Activated CD4-positive, alpha-beta T cell treated with anti-CD3 and anti-CD28 coated beads, Interleukin-2, amount 50 U/mL, for 1 hour (primary cell): ENCODE measurements around the gene DOCK9.

Experiments used
- DNase-seq: peaks from one replicate; pipeline ENCODE4 v3.0.0-alpha.2; 2020

DOCK9 gene

DNA sequence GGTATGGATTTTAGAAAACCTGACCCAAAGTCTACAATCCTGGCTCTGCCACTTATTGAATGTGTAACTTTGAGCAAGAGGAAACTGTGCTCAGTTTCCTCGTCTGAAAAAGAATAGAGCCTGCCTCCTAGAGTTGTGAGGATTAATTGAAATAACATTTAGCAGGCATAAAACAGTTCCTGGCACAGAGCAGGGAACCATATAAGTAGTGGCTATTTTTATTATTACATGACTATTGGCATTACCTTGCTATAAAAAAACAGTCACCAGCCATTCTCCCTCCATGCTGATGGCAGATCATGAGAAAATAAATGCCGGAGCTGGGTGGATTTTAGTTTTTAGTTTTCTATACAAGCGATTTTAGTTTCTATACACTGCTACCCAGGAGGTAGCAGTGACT, 5.8 kb downstream of the DOCK9 start:
- DNase-seq = no peak

DNA sequence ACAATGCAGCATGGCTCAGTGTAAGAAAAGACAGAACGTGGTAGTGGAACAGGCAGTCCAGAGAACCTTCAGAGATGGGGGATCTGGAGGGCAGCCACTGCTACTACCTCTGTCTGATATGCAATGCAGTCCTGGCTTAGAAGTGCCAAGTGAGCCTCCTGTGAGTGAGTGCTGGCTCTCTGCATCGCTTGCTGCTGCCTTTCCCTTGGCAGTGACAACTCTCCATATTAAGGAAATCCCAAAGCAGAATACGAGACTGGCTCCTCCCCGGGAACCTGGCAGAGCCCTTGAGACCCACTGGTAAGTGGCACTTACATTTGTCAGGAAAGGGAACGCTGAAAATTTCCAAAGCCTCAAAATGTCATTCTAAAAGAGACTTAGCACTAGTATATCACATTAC, 7.5 kb downstream of the DOCK9 start:
- no peak for DNase-seq

DNA sequence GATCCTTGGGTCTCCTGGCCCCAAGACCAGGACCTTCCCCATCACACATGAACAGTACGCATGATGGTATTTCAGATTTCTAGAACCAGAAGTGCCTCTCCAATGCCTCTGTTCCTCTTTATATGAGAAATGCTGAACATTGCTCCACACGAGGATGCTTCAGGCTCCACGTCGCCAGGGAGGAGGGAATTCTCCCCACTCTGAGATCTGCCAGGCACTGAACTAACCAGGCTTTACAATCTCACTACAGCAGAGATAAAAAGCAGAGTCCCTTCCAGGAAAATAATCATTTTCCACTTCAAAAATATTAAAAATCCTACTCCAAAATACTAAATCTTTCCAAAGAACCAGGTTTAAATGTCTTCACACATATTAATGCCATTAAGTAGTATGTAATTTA, 10.4 kb downstream of the DOCK9 start:
- no peak for DNase-seq

DNA sequence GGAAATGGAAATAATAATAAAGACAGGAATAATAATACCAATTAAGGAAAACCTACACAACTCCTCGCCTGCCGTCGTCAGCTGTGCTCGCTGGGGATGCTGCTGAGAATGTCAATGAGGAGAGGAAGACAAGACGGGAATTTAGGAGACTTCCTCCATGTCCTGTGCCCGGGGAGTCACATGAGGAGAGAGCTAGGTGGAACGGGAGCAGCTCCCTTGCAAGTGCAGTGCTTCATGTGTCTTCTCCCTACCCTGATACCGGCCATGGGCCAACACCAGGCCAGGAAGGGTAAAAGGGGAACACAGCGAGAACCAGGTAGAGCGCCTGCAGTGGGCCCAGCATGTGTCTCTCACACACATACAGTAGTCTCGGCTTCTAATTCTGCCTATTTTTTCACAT, 11.8 kb downstream of the DOCK9 start:
- DNase-seq = no peak

DNA sequence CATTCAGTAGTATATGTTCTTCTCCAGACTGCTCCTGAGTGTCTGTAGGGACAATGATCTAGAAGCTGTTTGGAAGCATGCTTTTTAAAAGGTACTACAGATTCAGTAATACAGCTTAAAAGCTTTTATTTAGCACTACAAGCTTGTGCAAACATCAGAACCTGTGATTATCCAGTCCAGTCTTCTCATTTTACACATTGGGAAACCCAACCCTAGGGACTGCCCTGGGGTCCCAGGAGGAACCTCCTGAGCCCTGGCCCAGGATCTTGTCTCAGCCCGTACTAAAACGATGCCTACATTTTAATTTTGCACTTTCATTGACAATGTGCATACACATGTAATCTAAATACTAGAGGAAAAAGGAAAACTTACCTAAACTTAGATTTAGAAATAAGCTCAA, 12.5 kb downstream of the DOCK9 start:
- no peak for DNase-seq

DNA sequence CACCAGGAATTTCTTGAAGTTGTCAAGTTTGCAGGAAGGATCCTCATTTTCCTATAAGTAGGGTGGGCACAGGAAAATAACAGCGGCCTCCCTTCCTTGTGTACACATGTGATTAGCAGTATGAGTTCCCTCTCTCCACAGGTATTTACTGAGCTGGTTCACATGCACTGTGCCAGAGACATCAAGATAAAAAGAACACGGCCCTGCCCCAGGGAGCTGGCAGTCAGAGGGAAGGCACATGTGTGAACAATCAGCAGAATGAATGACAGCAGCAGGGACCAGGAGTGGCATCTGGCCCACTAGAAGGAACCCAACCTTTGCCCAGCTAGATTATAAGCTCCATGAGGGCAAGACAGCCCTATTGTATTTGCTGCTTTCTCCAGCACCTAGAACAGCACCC, 13.9 kb downstream of the DOCK9 start:
- no peak for DNase-seq

DNA sequence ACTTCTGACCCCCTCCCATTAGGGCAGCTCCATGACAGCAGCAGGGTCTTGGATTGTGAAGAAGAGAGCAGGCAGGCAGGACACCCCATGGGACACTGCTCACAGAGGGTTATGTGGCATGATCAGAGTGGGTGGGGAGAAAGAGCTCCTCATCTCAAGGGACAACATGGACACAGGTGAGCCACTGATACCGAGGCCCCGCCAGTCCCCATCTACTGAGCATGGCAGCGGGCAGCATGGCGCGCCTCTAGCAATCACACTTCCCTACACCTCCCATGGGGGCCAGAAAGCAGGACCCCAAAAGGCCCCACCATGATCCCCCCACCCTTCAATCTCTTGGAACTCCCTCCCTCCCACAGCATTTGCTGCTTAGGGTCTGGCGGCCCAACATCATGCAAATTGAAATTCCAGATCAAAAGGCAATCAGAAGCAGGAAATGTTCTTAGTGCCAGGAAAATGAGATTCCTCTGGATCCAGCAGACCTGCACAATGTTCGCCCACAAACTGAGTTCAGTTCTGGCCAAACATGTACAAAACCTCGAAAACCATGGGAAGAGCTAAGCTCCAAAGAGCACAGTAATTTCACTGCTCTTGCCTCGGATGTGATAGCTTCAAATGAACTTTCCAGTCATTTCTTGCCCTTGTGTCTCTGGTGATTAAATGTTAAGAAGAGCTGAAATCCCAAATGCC, 14.8 kb downstream of the DOCK9 start:
- DNase-seq = no peak

DNA sequence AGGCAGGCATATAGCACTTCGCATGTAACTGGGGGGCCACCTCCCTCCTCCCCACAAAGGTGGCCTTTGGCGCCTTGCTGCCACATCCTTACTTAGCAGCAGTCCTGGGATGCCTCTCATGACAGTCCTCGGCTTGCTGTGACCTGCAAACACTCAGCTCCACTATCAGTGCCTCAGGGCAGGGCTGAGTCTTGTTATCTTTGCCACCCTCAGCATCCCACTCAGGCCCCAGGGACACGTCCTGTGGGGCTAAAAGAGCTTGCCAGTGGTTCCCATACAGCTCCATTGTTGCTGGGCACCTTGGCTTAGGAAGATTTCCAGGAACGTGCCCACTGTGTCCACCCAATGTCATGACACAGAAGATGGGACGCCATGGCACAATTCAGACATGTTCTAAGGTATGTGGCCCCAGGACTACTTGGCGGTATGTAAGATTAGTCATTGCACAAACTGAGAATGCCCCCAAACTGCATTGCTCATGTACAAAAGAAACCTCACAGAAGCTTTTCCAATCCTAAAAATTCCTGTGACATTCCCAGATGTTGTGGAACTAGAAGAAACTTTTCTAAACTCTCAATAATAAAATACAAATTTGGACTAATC, 16.3 kb downstream of the DOCK9 start:
- no peak for DNase-seq

DNA sequence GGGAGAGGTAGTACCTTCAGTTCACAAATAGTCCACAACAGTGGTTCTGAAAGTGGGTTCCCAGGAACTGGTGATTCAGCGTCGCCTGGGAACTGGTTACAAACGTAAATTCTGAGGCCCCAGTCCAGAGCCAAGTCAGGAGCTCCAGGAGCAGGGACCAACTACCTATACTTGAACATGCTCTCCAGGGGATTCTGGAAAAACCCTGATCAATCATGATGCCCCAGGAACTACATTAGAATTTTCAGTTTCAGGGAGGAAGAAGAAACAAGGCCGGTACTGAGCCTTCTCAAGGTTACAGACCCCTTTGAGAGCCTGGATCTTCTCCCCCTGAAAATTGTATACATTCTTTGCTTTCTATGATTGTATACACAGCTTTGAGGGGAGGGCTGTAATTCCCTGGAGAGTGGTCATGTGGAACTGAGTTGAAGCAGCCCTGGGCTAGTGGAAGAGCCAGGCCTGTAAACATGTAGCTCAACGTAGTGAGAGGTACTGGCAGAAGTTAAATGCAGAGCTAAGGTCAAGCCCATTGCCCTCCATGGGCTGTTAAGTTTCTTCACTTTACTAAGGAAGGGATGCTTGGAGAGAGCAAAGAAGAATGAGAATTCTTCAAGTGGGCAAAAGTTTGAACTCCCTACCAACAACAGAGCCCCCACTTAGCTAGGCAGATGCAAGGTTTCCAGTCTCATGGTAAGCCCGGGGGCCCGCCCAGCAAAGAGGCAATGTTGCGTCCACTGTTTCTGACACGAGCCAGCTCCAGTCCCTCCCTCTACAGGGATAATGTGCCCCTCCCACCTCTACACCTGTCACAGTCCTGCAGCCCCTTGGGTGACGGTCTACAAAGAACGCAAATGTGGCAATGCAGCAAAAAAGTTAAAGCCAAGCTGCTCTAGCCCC, 17.0 kb downstream of the DOCK9 start:
- DNase-seq = no peak

DNA sequence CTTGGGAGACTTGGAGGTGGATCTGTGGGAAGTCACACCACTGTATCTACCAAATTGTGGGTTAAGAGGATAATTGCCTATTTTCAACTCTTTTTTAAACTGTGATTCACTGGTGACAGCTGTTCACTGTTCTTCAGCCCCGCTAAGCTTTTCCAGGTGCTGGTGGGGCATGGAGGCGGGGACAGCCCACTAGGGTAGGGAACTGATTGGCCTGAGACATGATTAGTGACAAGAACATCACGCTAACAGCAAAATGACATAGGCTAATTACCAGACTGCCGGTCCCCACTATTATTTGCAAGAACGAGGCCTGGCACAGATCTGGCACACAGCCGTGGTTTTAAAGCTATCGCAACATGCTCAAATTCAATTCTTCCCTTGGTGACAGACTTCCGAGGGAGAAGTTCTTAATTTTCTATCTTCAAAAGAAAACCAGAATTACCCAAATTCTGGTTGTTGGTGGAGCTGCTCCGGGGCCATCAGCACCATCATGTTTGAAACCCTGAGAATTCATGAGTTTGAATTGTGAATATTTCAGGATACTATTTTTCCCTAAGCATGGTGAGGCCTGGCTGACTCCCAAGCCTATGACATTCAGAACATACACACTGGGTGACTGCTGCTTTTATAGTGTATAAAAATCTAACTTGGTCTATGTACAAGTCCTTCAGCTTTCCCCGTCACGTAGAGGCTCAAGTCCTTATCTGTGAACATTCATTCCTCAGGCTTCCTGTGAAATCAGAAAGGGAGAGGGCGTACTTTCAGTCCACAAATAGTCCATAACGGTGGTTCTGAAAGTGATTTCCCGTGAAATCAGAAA, 17.9 kb downstream of the DOCK9 start:
- DNase-seq = no peak

DNA sequence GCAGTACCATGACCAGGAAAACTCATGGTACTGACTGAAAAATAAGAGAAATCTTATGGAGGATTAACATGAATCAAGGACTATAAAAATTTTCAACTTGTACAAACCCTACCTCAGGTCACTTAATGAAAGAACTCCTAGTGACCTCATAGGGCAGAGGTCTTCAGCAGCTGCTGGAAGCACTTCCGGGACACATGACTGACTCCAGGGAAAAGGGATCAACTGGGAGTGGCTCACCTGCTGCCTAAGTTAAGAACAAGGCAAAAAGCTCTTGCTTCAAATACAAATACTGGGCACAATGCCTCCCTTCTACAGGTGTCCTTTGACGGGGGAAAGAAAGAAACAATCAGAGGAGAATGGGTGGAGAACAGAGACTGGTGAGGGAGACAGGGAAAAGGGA, 18.6 kb downstream of the DOCK9 start:
- DNase-seq = no peak

DNA sequence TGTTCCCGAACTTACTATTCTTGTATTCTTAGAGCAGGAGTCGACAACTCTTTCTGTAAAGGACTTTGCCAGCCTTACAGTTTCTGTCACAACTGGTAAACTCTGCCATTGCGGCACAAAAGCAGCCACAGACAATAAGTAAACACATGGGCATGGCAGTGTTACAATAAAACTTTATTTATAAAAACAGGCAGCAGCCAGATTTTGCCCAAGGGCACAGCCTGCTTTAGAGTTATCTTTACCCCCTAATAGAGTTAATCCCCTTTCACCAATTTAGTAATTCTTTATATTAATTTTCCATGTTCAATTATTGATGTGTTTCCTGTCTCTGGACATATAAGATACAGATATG, 19.4 kb downstream of the DOCK9 start:
- DNase-seq = no peak

DNA sequence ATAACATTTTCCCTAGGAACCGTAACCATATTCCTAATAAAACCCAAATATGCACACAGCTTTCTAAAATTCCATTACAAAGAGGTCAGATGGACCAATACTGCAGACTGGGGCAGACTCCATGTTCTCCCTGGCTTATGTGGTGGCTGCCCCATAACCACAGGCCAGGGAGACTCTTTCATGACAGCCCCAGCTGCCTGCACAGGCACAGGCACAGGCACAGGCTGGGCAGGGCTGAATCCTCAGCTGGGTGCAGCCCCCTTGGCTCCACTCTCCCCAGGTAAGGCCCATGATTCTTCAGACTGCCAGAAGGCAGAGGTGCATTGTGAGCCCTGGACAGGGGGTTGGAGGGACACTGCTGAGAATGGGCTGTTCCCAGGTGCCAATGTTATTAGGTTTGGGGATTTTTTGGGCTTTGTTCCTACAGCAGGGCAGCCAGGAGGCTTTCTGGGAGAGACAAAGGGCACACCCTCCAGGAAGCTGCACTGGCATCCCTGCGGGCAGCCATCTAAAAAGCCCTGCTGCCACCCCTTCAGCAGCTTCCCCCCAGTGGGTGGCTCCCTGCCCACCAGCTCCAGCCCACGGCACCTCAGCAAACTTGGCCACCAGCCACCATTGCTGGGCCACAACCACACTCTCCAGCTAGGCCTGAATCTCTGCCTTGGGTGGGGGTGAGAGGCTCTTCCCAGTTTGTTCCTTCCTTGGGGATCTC, 20.0 kb downstream of the DOCK9 start:
- no peak for DNase-seq

DNA sequence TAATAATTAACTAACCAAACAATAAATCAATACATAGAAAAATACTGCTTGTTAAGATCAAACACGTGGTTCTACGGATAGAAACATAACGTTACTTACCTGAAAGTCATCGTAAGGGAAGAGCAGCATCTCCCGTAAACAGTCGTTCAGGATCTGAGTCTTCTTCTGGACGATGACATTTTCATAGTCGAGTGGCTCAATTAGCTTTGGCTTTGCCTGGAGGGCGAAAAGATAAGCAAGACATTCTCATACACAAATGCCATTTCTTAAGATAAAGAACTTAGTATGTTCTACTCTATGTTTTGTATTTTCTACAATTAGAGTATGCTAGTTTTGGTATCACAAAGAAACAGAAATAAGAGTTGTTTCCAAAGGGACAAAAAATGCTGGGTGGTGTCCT, 22.5 kb downstream of the DOCK9 start:
- DNase-seq = no peak

DNA sequence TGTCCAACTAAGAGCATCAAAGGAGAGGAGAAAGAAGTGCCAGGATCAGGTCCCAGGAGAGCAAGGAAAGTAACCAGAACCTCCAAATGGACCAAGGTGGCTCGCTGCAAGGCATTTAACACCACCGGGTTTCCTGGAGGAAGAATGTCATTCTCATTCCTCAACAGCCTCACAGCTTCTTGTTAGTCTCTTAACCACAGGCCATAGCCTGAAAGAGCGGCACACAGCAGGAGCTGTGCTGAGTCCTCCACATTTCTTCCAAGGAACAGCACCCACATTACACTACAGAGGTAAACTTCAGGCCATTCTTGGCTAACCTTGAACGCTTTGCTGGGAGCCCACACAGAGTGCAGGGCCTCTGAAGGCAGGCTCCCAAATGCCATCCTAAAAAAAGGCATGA, 23.6 kb downstream of the DOCK9 start:
- no peak for DNase-seq

DNA sequence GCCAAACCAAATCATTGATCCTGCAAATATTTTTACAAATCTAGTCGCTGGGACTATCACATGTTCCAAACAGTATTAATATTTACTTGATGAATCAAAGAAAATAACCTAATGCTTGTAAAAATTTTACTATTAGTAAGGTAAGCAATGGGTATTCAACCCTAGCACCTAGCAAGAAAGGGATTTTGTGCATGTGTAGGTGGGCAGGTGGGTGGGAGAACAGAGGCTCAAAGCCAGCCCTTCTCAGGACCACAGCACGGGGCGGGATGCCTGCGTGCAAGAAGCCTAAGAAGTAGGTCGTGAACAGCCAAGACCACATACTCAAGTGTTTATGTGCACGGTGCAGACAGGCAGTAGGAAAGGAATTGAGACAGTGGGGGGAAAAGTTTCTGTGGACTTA, 26.6 kb downstream of the DOCK9 start:
- no peak for DNase-seq

DNA sequence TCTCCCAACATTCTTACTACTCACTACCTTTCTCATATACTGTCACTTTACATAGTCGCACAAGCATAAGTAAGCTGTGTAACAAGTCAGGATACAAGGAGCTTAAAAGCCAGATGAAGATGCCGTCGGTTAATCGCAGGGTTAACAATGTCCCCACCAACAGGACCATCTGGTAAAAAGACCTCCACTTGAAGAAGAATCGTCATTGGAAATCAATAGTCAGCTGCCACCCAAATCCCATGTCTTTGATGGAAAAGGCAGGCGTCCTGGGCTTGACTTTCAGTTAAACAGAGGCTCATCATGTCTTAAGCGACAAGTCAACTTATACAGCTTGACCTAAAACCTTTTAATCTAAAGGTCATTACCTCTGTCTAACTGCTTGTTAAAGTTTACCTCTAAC, 27.2 kb downstream of the DOCK9 start:
- no peak for DNase-seq

DNA sequence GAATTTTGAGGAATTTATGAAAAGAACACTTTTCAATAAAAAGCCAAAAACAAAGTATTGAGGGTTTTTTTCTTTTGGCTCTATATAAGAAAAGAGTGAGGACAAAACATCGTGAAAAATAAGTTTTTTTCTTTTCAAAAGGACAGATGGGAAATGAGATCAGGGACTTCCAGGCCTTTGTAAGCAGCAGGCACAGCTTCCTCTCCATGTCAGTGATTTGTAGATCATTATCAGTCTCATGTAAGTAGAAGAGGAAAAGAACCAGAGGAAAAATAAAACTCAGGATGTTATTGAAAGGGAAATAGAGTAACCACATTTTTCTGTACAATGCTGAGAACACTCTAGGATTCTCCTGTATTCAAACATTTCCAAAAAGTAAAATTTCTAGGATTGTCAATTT, 29.9 kb downstream of the DOCK9 start:
- DNase-seq = no peak

DNA sequence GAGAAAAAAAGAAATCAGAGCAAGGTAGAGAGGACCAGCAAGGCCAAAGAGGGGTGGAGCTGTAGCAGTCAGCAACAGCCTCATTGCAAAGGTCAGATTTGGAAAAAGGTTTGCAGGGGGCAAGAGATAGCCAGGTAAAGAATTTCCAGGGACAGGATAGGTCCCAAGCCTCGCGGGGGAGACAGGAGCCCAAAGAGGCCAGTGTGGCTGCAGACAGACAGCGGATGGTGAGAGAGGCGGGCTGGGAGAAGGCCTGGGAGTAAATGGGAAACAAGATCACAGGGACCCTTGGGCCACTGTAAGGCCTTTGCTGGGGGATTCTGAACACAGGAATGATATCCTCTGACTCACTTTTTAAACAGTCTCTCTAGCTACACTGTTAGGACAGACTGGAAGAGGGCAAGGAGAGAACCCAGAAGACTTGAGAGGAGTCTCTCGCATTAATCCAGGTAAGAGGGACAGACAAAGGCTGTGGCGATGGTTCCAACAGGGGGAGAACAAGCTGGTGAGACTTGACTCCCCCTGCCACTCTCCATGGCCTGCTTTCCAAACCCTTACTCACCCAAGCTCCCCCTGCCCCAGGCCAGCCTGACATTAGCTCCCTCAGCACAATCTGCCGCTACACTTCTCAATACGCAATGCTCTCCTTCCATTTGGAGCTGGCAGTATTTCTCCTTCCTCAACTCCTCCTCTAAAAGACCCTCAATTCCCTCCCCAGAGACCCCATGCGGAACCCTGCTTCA, 31.8 kb downstream of the DOCK9 start:
- DNase-seq = no peak

DNA sequence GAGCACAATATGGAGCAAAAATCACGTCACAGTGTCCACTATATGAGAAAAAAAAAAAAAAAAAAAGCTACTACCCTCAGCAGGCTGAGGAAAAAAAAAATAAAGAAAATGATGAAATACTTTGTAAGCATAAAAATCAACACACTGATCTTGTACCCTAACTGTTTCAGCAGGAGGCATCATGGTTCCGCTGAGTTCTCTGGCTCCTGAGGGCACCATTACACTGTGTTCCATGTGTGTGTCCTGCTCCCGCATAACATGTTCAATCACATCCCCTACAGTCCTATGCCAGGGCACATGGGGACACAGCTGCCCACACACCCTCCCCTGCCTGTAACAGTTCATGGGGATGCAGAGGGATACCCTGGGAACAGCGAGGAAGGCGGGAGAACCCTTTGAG, 33.5 kb downstream of the DOCK9 start:
- DNase-seq = no peak

DNA sequence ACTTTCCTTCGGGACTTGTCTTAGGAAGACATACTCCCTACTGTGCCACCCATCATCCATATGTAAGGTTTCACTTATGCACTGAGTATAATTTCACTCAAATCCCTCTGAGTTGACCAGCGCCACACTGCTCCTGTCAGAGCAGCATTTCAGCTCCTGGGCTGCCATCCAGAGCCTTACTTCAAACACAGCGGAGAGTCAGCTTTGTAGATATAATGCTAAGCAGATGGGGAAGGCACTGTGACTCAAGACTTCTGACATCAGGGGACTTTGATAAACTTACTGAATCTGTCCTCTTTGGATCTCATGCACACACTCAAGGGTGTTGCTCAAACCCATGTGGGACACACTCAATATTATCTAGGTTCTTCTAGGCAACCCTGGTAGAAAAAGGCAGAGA, 34.9 kb downstream of the DOCK9 start:
- no peak for DNase-seq

DNA sequence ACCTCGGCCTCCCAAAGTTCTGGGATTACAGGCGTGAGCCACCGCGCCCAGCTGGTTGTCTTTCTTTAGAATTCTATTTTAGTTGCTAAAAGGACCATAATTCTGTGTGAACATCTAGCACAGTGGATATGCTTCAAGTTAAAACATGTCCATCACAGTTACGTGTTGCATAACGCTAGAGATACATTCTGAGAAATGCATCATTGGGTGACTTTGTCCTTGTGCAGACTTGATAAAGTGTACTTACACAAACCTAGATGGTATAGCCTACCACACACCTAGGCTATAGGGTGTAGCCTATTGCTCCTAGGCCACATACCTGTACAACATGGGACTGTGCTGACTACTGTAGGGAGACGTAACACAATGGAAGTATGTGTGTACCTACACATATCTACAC, 35.4 kb downstream of the DOCK9 start:
- DNase-seq = no peak
